Gastroesophageal sphincter (tissue), 3 donors: ENCODE measurements around the gene CNOT6L.

Experiments used
- CTCF ChIP-seq, 4 experiments: fragments of 200-600 bp in 2 of 4; fragments of 450-650 bp in 2 of 4; sonication (generic) in 1 of 4; IDR thresholded peaks; one replicate each; pipeline ENCODE4 v1.5.1; 2017 to 2019; ENCODE audit warnings: antibody characterized with exemption in 4 of 4, mild to moderate bottlenecking in 2 of 4, moderate library complexity in 2 of 4
- EP300 ChIP-seq: sonication (generic); formaldehyde crosslinking; IDR thresholded peaks from one replicate; pipeline ENCODE4 v1.6.1; 2017; ENCODE audit warnings: antibody characterized with exemption, mild to moderate bottlenecking
- POLR2A ChIP-seq, 2 donors: fragments of 450-650 bp; IDR thresholded peaks; one replicate each; pipeline ENCODE4 v1.6.1; 2017; ENCODE audit warnings: antibody characterized with exemption in 2 of 2, mild to moderate bottlenecking in 2 of 2, moderate library complexity in 1 of 2

GRCh38 chr4:77843628-77844027, 24.5 kb upstream of the CNOT6L start:
- TF ChIP-seq EP300: no peak
- no peak for TF ChIP-seq CTCF (IDR thresholded peaks at IDR 0.05)
- no peak for TF ChIP-seq POLR2A (IDR thresholded peaks at IDR 0.05)
